Hepatic stellate cell (primary cell): ENCODE measurements around the gene IL10.
"Not testable (repeated sequence)": the region's sequence is repeated elsewhere in the genome, so short reads cannot be mapped to it uniquely, and the experiment has no call there.

Experiments
- DNase-seq: peaks from one replicate; pipeline ENCODE4 v3.0.0; 2011; ENCODE audit warnings: low spot score

IL10 gene

GRCh38 chr1:206765771-206766170 is 6.5 kb downstream of the IL10 start:
- not testable (repeated sequence) for DNase-seq

- DNase-seq: not testable (repeated sequence)
Observed at GRCh38 chr1:206762741-206763364, 9.4 kb downstream of the IL10 start.

- DNase-seq: peak; percentile 50
Observed at GRCh38 chr1:206761159-206761768, 11.0 kb downstream of the IL10 start.

DNA sequence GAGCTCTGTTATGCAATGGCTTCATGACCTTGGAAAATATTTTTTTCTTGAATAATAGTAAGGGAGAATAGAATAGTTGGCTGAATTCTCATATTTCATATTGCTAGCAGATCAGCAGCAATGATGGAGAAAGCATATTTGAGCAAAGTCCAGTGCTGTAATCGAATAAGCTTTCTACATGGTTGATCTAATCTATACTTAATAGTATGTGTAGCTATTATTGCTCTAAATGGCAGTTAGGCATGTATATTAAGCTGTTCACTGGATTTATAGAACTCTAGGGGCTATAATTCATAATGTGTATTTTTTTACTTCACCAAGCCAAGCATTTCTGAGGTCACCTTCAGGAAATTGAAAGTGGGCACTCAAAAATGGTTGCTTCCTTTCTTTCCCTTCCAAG is 11.7 kb downstream of the IL10 start:
- DNase-seq: no peak

- no peak for DNase-seq
Observed at GRCh38 chr1:206757524-206758266, 14.6 kb downstream of the IL10 start.

GRCh38 chr1:206754011-206754410 is 18.3 kb downstream of the IL10 start:
- peak; percentile 44 for DNase-seq

- DNase-seq: peak; percentile 42
Observed at GRCh38 chr1:206753141-206753540, 19.2 kb downstream of the IL10 start.

- DNase-seq: no peak
Observed at GRCh38 chr1:206752481-206752880, 19.8 kb downstream of the IL10 start.

- DNase-seq: no peak
Observed at GRCh38 chr1:206751891-206752290, 20.4 kb downstream of the IL10 start.

DNA sequence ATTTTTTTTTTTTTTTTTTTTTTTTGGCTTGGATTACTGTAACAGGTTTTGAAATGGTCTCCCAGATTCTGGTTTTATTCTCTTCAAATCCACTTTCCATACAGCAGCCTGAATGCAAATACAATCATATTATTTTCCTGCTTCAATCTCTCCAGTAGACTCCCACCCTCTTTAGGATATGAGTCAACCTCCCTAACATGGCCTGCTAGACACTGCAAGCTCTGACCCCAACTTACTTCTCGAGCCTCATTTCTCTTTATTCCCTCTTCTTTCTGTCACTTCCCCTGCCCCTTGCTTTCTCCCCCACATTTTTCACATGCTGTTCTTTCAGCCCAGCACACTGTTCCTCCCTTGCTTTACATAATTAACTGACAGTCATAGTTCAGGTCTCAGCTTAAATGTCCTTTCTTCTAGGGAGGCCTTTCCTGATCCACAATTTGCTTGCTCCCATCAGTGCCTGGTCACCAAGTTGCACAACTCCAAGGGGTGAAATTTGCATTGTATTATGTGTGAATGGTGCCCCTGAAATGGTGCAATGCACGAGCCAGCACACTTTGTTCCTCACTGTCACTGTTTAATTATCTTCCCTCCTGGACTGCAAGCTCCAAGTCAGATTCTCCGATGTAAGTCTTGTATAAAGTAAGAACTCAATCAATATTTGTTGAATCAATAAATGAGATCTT is 23.8 kb downstream of the IL10 start:
- DNase-seq: no peak

- DNase-seq: no peak
Observed at GRCh38 chr1:206745301-206745700, 27.0 kb downstream of the IL10 start.

DNA sequence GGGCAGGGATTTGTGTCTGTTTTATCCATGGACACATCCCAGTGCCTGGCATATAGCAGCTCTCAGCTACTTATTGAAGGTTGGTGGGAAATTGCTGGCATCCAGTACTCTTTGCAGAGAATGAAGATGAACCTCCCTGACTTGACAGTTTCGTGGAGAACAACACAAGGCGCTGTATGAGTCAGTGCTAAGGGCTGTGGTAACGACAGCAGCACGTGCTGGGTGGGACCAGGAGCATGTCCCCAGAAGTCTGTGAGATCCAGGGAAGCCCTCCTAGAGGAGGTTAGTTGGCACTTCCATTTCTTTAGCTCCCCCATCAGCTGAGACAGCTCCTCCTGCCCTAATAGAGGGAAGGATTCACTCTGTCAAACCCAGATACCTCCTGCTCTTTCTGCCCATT is 27.6 kb downstream of the IL10 start:
- DNase-seq: no peak

- DNase-seq: no peak
Observed at GRCh38 chr1:206742719-206743383, 29.4 kb downstream of the IL10 start.

DNA sequence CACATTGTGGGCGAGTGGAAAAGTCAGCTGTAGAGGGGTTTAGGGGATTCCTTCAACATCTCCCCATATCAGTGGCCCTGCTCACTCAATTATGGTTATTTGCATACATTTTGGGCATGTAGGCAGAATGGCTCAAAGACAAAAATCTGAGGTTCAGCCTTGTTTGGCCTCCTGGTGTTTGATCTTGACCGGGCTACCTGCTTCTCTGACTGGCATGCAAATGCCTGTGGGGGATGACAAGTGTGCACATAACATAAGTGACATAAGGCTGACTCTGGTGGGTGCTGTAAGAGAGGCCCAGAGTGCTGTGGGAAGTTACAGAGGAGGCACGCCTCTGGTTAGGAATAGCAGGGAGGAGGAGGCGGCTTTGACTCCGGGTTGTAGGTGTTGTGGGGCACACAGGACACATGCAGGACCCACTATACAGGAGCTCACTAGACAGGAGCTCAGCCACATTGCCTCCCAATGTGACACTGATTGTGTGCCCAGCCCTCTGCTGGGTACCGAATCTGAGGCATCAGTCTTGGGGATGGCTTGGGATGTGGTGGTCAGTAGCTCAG is 31.1 kb downstream of the IL10 start:
- DNase-seq: no peak

DNA sequence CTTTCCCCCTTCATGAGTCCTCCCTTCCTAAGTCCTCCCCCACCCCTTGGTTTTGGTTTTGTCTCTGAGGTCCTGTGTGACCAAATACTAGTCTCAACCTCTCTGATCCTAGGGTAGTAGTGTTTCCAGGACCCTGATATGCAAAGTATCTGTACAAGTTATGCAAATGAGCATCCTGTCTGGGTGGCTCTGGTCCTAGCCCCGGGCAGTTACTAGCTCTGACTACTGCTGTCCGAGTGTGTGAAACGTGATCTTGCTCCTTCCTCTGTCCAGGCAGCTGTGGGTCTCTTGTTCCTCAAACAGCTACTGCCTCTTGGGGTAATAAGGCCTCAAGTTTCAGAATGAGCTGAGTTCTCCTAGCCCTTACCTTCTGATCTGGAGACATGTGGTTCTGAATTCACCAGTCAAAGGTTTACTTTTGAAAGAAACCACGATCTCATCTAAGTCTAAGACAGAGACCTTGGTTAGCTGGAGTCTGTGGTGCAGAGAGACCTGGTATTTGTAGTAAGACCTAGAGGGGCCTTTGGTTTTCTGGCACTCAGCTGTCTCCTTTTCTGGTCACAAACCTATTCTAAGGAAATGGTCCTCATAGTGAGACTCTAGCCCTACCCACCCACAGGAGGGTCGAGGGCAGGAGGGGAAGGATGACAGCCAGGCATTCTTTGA is 32.8 kb downstream of the IL10 start:
- no peak for DNase-seq

- no peak for DNase-seq
Observed at GRCh38 chr1:206738370-206739366, 33.6 kb downstream of the IL10 start.

- DNase-seq: no peak
Observed at GRCh38 chr1:206737729-206738201, 34.5 kb downstream of the IL10 start.

GRCh38 chr1:206736878-206737728 is 35.2 kb downstream of the IL10 start:
- DNase-seq: no peak

GRCh38 chr1:206735553-206736031 is 36.7 kb downstream of the IL10 start:
- DNase-seq: peak; percentile 68
